Measurements from ENCODE around the gene IFNK.
A peak's percentile ranks its signal among the peaks of the same experiment; 100 is the strongest.

The IFNK gene

GRCh38 chr9:27514551-27514950 lies 9.5 kb upstream of the IFNK start:
- DNase-seq, result no peak

GRCh38 chr9:27518006-27518405 lies 6.1 kb upstream of the IFNK start:
- DNase-seq, result no peak

- no peak for DNase-seq
Measured at GRCh38 chr9:27518809-27519208, 5.3 kb upstream of the IFNK start.

GRCh38 chr9:27519466-27520465 lies 4.3 kb upstream of the IFNK start:
- DNase-seq, result no peak

- DNase-seq, result no peak
Measured at GRCh38 chr9:27520986-27521385, 3.1 kb upstream of the IFNK start.

GRCh38 chr9:27523141-27523540 lies 949 bp upstream of the IFNK start:
- no peak for DNase-seq

GRCh38 chr9:27527702-27528075 lies 3.6 kb downstream of the IFNK start:
- DNase-seq, result no peak

GRCh38 chr9:27528076-27528885 lies 4.2 kb downstream of the IFNK start:
- DNase-seq, result no peak

GRCh38 chr9:27528886-27529315 lies 4.8 kb downstream of the IFNK start:
- no peak for DNase-seq

- DNase-seq, result peak; percentile 34
Measured at GRCh38 chr9:27529316-27530278, 5.5 kb downstream of the IFNK start, which contains the start of gene MOB3B. TSS of gene MOB3B (minus strand) at chr9:27529814. CDS start at chr9:27455550, 74,264 bp downstream.

GRCh38 chr9:27530915-27531755 lies 7.0 kb downstream of the IFNK start:
- DNase-seq, result no peak

- DNase-seq, result no peak
Measured at GRCh38 chr9:27532046-27532445, 8.0 kb downstream of the IFNK start.

- DNase-seq, result no peak
Measured at GRCh38 chr9:27533311-27533710, 9.2 kb downstream of the IFNK start.

GRCh38 chr9:27534131-27534530 lies 10.0 kb downstream of the IFNK start:
- no peak for DNase-seq

GRCh38 chr9:27534658-27535209 lies 10.6 kb downstream of the IFNK start:
- DNase-seq, result no peak

GRCh38 chr9:27535701-27536118 lies 11.6 kb downstream of the IFNK start:
- no peak for DNase-seq

GRCh38 chr9:27536168-27536567 lies 12.1 kb downstream of the IFNK start:
- DNase-seq, result no peak

- no peak for DNase-seq
Measured at GRCh38 chr9:27537027-27537435, 12.9 kb downstream of the IFNK start.

- no peak for DNase-seq
Measured at GRCh38 chr9:27537756-27538155, 13.7 kb downstream of the IFNK start.

GRCh38 chr9:27538647-27539046 lies 14.6 kb downstream of the IFNK start:
- DNase-seq, result no peak
